Measurements from ENCODE around the gene FN1.
"Not testable (repeated sequence)": the region's sequence is repeated elsewhere in the genome, so short reads cannot be mapped to it uniquely, and the experiment has no call there.

Gene FN1

GRCh38 chr2:215364157-215365155, 71.4 kb downstream of the FN1 start:
- no peak for DNase-seq (ENCODE audit: low read depth)

GRCh38 chr2:215363461-215364156, 72.3 kb downstream of the FN1 start:
- DNase-seq (ENCODE audit: low read depth), result no peak

- no peak for DNase-seq (ENCODE audit: low read depth)
Measured at GRCh38 chr2:215363039-215363438, 72.8 kb downstream of the FN1 start.

DNA sequence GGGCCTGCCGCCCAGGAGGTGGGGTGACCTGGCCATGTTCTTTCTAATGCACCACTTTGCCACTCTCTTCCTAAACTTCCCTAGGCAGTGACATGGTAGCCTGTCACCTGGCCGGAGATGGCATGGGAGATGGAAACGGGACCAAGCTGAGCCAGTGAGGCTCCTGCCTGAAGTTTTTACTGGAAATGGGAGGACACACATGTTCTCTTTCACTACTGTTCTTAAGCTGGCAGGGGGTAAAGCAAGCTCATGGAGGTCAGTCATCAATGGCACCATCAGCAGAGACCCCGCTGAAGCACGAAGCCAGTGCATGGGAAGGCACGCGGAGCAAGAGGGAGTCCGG, 73.3 kb downstream of the FN1 start:
- no peak for DNase-seq (ENCODE audit: low read depth)

- DNase-seq (ENCODE audit: low read depth), result no peak
Measured at GRCh38 chr2:215361876-215362561, 73.8 kb downstream of the FN1 start.

- no peak for DNase-seq (ENCODE audit: low read depth)
Measured at GRCh38 chr2:215361211-215361875, 74.5 kb downstream of the FN1 start.

- DNase-seq (ENCODE audit: low read depth), result no peak
Measured at GRCh38 chr2:215360596-215360995, 75.3 kb downstream of the FN1 start.

DNA sequence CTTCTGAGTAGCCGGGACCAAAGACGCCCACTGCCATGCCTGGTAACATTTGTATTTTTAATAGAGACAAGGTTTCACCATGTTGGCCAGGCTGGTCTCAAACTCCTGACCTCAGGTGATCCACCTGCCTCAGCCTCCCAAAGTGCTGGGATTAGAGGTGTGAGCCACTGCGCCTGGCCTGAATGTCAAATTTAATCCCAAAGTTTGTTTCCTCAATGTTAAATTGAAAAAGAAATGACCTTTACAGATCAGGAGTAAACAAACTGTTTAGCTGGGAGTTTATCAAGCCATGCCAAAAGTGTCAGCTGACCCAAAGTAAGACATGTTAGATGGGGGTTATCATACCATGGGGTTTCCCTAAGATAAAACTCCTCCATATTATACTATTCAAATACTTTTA, 75.8 kb downstream of the FN1 start:
- not testable (repeated sequence) for DNase-seq (ENCODE audit: low read depth)

- no peak for DNase-seq (ENCODE audit: low read depth)
Measured at GRCh38 chr2:215359576-215359922, 76.3 kb downstream of the FN1 start.

DNA sequence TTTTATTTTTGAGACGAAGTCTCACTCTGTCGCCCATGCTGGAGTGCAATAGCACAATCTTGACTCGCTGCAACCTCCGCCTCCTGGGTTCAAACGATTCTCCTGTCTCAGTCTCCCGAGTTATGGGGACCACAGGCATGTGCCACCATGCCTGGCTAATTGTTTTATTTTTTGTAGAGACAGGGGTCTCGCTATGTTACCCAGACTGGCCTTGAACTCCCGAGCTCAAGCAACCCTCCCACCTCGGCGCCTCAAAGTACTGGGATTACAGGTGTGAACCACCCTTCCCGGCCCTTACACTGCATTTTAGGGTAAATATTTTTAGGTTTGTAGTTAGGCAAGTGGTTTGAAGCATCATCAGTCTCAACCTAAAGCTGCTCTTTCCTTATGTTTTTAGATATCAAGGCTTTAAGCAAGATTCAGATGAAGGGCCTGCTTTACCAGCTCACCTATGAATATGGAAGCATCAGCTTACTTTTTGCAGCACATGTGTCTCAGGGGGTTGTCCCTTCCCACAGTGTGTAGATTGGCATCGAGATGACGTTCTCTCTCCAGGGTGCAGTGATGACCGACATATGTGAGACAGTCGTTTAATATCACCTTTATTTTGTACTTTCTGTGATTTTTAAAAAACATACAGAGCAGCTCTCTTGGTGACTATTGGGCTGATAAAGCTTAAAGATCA, 76.8 kb downstream of the FN1 start:
- no peak for DNase-seq (ENCODE audit: low read depth)

- DNase-seq (ENCODE audit: low read depth), result no peak
Measured at GRCh38 chr2:215358312-215358845, 77.5 kb downstream of the FN1 start.

GRCh38 chr2:215357660-215358059, 78.2 kb downstream of the FN1 start:
- no peak for DNase-seq (ENCODE audit: low read depth)

DNA sequence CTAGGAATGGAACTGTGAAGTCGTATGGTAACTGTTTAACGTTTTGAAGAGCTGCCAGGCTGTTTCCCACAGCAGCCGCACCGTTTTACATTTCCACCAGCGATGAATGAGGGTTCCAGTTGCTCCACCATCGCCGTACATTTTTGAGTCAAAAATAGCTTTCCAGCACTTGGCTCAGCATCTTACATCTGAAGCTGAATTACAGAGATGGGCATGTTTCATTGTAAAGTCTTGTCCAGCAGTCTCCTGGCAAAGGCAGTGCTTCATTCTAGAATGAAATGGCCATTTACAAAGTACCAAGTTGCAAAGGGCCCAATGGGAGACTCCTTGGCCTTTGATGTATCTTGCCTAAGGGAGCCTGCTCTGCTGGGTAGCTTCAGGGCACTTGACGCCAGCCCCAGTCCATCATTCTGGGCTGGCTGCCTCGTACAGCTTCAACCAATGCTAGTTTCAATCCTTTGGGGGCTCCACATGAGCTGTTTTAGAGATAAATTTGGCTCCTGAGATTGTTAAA, 78.9 kb downstream of the FN1 start:
- no peak for DNase-seq (ENCODE audit: low read depth)

GRCh38 chr2:215356334-215356947, 79.4 kb downstream of the FN1 start:
- DNase-seq (ENCODE audit: low read depth), result no peak

DNA sequence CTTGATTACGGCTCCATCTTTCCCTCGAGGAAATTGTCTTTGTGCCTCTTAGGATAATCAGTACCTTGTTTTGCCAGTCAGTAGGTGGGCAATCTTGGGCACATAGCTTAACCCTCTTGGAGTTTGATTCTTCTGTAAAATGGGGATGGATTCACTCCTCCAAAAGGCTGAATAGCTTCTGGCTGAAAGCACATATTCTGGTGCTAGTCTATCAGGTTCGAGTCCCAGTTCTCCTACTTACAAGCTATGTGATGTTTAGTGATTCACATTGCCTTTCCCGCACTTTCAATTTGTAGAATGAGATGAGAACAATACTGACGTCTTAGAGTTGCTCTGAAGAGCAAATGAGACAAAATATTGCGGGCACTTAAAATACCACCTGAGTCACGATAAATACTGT, 80.1 kb downstream of the FN1 start:
- DNase-seq (ENCODE audit: low read depth), result no peak

- no peak for DNase-seq (ENCODE audit: low read depth)
Measured at GRCh38 chr2:215354771-215355695, 80.8 kb downstream of the FN1 start.

- no peak for DNase-seq (ENCODE audit: low read depth)
Measured at GRCh38 chr2:215352602-215353001, 83.3 kb downstream of the FN1 start.

- DNase-seq (ENCODE audit: low read depth), result no peak
Measured at GRCh38 chr2:215347878-215348277, 88.0 kb downstream of the FN1 start.

DNA sequence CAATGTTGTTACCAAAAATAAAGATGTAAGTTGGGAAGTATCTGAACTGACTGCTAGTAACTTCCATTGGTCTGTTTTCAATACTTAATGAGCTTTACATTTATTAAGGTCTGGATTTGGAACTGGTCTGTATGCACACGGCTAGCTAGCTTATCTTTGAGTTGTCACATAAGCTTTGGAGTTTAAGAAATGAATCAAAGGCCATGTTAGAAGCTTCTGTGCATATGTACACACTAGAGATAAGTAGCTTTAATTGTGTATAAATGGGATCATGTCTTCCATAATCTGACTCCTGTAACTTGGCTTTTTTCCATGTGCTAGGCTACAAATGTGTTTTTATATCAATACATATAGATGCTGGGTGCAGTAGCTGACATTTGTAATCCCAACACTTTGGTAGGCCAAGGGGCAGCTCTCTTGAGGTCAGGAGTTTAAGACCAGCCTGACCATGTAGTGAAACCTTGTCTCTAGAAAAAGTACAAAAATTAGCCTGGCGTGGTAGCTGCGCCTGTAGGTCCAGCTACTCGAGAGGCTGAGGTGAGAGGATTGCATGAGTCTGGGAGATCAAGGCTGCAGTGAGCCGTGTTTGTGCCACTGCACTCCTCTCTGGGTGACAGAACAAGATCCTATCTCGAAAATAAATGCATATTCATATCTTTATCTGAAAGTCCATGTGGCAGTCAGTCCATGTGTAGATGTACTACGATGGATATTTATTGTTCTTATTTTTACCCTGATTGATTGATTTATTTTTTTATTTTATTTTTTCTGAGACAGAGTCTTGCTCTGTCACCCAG, 96.8 kb downstream of the FN1 start:
- DNase-seq (ENCODE audit: low read depth), result no peak

All from stimulated activated CD8-positive, alpha-beta memory T cell treated with anti-CD3 and anti-CD28 coated beads, Interleukin-15, amount 100 ng/mL, for 24 hours (primary cell).